Measurements from ENCODE around the gene ZNF644. TPM values are rescaled to one million over a fixed set of nuclear protein-coding genes. Genes with fewer than 3 reads are reported as not detected.
A peak's percentile ranks its signal among the peaks of the same experiment; 100 is the strongest.
"Not testable (repeated sequence)": the region's sequence is repeated elsewhere in the genome, so short reads cannot be mapped to it uniquely, and the experiment has no call there.

ZNF644 gene
- total RNA-seq: 39.2 TPM

DNA sequence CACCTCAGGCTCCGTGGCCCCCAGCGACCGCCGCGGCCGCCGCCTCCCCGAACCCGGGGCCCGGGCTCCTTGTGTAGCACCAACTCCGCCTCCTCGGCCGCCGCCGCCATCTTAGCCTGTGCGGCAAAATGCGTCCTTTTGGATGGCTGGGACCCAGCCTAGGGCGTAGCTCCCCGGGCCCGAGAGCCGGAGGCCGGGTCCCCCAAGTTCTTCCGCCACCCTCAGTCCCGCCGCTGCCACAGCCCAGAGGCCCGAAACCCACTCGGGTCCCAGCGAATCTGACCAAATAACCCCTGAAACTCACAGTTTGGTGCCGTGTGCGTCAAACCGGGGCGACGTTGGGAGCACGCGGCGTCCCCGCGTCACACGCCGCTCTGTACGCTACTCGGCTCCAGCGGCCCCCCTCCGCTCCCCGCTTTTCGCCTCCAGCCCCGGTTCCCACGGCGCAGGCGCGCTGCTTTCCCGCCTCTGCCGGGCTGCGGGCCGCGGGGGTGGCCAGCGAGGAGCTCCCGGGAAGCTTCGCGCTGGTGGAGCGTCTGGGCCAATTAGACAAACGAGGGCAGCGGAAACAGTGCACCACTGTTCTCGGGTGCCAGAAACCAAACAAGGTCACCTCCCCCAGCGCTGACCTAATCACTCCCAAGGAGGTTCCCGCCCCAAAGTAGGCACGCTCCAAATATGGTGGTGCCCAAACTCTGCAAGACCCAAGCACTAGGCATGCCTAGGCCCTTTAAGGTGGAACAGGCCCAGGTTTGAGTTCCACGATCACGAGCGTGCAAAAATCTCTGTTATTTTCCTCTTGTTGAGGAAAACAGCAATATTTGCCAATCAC lies at the start of gene ZNF644:
TSS of gene ZNF644 (minus strand) at position 350 of the 832 bp plus-strand sequence. CDS start 39,682 bp downstream, outside the sequence.
- DNase-seq (ENCODE audit: low spot score): peak; percentile 86

DNA sequence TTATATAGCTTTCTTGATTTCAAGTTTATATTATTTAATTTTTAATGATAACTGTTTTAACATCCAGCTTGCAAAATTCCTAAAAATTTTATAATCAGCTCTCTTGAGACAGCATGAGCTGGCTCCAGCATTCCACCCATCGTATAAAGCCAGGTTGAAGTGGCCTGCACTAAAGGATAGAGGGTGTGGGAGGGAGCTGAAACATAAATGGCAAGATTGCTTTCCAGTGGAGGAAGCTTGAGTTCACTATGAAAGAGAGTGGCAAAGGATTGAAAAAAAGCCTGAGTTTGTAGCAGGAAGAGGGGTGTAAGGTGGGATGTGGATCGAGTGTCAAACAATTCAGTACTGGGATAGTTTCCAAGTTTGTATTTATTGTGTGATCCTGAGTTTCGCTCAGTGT lies 48.5 kb upstream of the ZNF644 start:
- DNase-seq (ENCODE audit: low spot score): no peak

DNA sequence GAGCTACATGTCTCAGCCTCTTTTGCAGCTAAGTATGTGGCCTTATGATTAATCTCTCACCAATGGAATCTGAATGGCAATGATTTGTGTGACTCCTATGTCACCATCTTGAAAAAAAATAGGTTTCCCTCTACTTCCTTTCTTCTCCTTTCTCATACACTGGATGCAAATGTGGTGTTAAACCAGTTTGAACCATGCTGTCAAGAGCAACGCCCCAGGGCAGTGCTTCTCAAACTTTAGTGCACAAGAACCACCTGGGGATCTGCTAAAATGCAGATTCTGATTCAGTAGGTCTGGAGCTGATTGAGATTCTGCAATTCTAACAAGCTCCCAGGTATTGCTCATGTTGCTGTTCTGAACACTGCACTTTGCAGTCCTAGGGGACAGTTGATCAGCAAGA lies 44.7 kb upstream of the ZNF644 start:
- no peak for DNase-seq (ENCODE audit: low spot score)

DNA sequence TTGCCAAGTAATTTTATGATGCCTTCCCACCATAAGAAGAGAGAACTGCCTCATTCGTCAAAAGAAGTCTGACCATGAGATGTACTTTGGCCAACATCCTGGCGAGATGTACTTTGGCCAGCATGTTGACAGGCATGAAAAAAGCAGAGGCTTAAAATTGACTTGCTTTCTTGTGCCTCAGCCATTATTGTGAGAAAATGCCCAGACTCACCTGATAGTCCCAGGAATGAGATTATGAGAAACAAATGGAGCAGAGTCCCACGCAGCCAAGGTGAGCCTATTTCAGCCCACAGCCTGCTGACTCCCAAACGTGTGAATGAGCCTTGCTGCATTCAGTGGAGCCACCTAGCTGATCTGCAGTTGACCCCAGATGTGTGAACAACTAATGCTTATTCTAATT lies 43.5 kb upstream of the ZNF644 start:
- peak; percentile 34 for DNase-seq (ENCODE audit: low spot score)

DNA sequence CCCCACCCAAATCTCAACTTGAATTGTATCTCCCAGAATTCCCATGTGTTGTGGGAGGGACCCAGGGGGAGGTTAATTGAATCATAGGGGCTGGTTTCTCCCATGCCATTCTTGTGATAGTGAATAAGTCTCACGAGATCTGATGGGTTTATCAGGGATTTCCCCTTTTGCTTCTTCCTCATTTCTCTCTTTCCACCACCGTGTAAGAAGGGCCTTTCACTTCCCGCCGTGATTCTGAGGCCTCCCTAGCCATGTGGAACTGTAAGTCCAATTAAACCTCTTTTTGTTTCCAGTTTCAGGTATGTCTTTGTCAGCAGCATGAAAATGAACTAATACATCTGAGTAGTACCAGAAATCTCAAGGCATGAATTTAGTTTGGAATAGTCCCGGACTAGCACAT lies 41.6 kb upstream of the ZNF644 start:
- DNase-seq (ENCODE audit: low spot score): not testable (repeated sequence)

DNA sequence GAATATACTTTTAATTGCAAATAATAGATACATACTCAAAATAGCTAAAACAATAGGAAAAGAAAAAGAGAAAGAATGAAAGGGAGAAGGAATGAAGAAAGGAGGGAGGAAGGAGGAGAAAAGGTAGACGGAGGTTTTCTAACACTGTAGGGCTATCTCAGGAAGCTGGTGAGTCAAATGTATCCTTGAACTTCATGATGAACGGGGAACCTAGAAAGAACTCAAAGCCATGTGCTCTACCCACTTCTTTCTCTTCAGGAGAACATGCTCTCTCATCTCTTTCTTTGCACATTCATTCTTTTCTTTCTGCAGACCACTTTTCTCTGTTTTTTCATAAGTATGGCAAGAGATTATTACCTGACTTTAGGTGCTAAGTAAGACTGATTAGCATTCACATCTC lies 37.3 kb upstream of the ZNF644 start:
- no peak for DNase-seq (ENCODE audit: low spot score)

DNA sequence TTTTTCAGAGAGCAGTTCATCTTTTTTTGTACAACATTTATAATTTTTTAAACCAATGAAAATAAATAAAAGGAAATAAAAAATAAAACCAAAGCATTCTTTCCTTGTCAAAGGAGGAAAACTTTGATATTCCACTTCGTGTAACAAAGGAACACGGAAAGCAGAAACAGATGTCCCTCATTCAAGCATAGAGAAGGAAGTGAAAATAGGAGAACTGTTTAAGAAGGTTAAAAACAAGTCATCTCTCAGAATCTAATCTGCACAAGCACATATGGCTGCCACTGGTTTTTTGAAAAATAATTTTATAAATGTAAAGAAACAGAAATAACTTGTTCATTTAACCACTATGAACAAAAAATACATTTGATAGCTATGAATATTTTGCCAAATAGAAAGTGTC lies 35.9 kb upstream of the ZNF644 start:
- no peak for DNase-seq (ENCODE audit: low spot score)

DNA sequence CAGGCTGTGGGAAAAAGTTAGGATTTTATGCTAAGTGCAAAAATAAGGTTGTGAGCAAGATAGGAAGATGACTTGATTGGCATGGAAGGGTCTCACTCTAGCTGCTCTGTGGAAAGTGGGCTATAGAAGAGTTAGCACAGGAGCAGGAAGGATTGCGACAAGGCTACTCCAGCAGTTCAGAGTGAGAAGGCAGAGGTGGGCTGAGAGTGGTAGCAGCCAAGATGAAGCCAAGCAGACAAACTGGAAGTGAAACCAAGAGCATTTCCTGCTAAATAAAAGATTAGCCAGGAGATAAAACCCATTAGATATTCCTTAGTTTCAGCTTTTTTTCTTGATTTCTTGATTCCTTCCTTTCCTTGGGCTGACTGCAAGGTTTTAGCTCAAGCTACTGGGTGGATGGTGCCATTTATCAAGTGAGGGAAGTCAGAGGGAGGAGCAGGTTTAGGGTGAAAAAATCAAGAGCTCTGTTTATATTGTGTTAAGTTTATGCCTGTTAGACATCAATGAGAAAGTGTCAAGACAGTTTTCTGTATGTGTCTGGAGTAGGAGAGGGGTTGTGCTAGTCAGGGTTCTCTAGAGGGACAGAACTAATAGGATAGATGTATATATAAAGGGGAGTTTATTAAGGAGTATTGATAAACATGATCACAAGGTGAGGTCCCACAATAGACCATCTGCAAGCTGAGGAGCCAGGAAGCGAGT lies 33.1 kb upstream of the ZNF644 start:
- DNase-seq (ENCODE audit: low spot score): no peak

DNA sequence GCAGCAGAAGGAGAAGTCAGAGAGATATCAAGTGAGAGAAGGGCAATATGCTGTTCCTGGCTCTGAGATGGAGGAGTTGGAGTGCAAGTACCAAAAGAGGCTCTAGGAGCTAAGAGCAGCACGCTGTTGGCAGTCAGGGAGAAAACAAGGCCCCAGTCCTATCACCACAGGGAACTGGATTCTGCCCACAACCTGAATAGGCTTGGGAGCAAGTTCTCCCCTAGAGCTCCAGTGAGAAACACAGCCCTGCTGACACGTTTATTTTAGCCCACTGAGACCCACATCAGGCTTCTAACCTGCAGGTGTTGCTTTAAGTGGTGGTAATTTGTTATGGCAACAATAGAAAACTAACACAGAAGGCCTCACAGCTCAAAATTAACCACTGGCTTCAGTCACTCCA lies 31.8 kb upstream of the ZNF644 start:
- no peak for DNase-seq (ENCODE audit: low spot score)

DNA sequence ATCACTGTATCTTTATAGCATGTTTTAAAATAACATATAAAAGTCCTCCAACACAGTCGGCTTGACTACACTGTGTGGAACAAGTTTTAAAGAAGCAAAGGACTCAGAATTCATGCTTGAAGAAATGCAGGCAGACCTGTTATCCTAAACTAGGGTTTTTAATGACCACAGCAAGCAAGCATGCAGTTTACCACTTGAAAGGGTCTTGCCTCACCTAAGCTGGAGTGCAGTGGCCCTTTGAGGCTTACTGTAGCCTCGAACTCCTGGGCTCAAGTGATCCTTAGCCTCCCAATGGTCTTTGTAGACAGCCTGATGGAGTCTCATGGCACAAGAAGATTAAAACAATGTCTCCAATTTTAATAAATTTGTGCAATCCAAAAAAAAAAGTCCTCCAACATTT lies 27.7 kb upstream of the ZNF644 start:
- DNase-seq (ENCODE audit: low spot score): not testable (repeated sequence)

DNA sequence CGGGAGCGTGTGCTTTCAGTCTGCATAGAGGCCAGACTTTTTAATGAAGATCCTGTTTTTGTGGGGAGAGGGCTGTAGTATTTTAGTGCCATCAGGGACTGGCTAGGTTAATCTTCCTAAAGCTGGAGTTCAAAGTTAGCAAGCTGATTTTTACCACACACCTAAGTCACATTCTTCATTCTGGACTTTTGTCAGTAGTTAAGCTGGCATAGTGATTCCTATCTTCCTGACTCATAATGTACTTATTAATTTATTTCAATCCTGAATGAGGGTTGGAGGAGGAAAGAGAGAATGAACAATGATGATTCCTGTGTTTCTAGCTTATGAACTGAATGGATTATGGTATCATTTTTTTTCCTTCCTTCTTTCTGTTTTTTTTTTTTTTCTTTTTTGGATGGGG lies 24.9 kb upstream of the ZNF644 start:
- DNase-seq (ENCODE audit: low spot score): no peak

DNA sequence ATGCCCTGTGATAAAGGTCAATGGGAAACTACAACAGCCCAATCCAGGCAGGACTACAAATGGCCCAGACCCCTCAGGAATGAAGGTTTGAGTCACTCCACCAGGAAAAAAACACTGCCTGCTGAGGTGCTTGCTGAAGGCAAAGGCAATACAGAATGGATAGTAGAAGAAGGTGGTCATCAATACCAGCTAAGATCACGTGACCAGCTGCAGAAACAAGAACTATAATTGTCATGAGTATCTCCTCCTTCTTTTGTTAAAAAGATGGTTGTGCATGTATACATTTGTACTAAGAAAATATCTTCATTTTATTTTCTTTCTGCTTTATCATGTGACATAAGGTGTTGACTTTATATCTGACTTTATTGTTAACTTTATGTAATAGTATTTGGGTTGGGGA lies 23.4 kb upstream of the ZNF644 start:
- no peak for DNase-seq (ENCODE audit: low spot score)

DNA sequence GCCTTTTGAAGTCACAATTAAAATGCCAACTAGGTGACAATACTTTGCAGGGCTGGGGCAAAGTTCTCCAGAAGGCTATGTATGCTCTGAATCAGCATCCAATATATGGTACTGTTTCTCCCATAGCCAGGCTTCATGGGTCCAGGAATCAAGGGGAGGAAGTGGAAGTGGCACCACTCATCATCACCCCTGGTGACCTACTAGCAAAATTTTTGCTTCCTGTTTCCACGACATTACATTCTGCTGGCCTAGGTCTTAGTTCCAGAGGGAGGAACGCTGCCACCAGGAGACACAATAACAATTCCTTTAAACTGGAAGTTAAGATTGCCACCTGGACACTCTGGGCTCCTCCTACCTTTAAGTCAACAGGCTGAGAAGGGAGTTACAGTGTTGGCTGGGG lies 22.9 kb upstream of the ZNF644 start:
- not testable (repeated sequence) for DNase-seq (ENCODE audit: low spot score)

DNA sequence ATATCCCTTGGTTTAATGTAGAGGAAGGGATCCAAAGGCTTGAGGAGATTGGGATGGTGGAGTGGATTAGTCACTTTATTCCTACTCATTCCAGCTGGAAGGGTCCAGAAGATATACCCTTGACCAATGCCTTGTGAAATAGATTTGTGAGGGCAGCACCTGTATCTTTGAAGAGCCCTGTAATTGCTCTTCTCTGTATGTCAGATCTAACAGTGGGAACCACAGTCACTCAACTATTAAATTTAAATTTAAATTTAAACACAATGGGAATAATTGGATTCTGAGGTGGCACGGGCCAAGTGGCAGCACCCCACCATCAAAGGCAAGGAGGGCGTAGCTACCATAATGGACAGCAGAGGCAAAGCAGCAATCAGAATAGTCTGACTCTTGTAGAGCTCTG lies 20.5 kb upstream of the ZNF644 start:
- DNase-seq (ENCODE audit: low spot score): not testable (repeated sequence)

DNA sequence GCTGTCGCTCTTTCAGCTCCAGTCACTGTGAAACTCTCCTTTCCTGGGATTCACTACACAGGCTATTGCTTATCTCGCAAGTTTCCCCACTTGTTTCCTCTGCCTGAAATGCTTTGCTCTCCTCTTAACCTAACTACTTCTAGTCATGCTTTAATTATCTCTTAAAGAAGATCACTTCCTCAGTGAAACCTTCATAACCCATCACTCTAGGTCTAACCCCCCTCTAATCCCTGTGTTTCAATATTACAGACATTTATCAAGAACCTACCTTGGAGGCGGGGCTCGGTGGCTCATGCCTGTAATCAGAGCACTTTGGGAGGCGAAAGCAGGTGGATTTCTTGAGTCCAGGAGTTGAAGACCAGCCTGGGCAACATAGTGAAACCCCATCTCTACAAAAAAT lies 16.7 kb upstream of the ZNF644 start:
- no peak for DNase-seq (ENCODE audit: low spot score)

DNA sequence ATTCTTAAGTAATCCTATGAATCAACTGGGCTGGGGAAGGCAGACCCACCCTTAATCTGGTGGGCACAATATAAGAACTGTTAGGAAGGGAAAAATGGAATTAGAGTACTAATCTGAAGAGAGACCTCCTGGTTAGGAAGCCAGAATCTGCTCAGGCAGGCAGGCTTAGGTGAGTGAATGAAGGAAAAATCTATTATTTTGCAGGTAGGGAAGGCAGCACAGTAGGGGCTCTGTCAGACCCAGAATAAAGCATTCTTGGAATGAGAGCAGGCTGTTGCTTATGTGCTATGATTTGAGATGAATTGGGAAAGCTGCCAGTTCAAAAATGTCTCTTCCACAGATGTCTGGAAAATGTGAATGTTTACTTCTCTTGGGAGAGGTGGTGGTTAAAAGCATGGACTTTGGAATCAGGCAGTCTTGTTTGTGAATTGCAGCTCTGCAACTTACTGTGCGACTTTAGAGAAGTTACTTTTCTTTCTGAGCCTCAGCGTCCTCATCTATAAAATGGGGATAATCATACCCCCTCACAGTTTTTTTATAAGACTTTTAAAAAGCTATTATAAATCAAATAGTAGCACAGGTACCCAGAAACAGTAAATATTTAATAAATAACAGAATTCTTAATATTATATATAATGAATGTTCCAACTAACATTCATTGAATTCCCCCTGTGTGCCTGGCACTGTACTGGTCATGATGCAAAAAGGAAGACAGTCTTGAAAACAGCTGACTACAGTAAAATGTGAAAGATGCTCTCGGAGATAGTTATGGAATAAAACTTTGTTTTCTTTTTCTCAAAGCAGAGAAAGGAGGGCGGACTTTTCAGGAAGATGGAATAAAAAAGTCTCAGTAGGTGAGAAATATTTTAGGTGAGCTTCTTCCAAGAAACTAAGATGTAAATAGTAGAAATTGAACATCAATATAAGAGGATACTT lies 15.3 kb upstream of the ZNF644 start:
- no peak for DNase-seq (ENCODE audit: low spot score)

DNA sequence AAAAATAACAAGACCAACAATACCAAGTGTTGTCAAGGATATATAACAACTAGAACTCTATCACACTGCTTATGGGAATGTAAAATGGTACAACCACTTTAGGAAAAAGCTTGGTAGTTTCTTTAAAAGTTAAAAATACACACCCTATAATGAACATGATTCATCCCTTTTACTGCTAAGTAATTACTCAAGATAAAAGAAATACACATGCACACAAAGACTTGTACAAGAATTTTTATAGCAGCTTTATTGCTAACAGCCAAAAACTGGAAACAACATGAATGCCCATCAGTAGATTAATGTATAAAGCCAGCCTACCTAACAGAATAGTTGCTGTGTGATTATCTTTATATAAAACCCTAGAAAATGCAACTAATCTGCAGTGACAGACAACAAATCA lies 10.5 kb upstream of the ZNF644 start:
- no peak for DNase-seq (ENCODE audit: low spot score)

DNA sequence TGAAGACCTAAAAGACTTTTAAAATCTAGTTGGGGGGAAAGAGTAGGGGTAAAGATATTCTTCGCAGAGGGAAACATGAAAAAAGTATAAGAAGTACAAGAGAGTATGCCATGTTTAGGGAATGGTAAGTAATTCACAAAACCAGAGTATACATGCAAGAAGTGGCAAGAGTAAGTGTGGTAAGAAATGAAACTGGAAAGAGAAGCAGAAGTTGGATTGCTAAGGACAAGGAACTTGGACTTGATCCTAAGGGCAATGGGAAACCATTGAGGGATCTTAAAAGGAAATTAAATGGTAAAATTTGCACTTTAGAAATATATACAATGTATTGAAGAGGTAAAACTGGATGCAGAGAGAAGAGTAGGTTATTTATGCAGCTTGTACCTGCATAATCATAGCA lies 9.2 kb upstream of the ZNF644 start:
- no peak for DNase-seq (ENCODE audit: low spot score)

DNA sequence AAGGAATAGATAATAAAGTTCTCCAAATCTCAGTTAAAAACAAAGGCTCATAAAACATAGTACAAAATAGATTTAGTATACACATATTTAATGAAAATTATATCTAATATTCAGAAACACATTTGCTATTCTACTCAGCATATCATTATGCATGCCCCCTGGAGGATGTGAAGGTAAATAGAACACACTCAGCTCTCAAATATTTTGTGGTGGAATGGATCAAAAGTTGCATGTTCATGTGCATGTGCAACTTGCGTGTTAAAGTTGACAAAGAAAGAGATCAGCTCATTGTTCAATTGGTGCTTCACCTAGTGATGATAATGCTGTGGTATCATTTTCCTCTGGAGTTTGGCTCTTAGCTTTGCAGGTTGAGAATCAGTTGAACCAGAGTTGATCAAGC lies 4.9 kb upstream of the ZNF644 start:
- DNase-seq (ENCODE audit: low spot score): no peak

DNA sequence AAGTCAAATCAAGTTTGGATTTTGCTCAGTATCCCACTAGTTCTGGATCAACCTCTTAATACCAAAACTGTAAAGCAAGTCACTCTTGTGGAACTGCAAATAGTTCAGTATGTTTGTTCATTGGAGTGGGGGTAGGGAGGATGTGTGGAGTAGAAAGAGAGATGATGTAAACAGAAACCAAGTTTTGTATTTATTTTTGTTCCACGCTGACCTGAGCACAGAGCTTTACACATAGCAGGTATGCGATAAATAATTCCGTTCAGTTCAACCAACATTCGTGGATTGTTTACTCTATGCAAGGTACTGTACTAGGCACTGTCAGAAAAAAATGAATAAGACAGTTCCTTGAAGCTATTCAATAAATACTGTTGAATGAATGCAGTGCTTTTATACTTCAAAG lies 4.5 kb upstream of the ZNF644 start:
- DNase-seq (ENCODE audit: low spot score): no peak

DNA sequence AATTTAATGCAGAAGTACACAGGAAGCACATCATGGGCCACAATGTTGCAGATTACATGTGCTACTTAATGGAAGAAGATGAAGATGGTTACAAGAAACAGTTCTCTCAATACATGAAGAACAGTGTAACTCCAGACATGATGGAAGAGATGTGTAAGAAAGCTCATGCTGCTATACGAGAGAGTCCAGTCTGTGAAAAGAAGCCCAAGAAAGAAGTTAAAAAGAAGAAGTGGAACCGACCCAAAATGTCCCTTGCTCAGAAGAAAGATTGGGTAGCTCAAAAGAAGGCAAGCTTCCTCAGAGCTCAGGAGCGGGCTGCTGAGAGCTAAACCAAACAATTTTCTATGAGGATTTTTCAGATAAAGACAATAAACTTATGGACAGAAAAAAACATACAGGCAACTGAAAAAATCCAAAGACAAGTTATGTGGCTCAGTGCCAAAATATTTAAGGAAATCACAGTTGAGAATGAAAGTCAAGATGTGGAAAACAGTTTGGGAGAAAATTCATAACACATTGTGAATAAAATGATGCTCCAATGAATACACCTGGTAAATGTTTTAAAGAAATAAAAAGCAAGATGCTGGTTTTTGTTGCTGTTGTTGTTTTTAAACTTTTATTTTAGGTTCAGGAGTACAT lies 2.8 kb upstream of the ZNF644 start:
- no peak for DNase-seq (ENCODE audit: low spot score)

DNA sequence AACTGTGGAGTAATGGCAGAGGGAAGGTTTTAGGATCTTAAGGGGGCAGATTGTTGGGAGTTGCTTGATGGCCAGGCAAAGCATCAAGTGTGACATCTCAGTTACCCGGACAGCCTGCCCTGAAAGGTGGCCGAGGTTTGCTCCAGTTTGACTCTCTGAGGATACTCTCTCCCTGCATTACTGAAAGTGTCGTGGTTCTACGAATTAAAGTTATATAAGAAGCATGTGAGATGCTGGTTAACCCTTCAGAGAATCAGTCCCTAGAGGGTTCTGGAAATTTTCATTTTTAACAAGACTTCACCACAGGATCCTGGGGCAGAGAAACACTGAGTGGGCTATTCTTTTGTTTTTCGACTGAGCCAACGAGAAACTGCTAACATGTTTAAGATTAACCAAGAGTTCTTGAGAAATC lies 689 bp upstream of the ZNF644 start:
- no peak for DNase-seq (ENCODE audit: low spot score)

All from mucosa of gallbladder (tissue), 1 donor.